NCI-H1436 (cell line): Measurements from ENCODE around the gene CPLX4.
"Not testable (repeated sequence)": the region's sequence is repeated elsewhere in the genome, so short reads cannot be mapped to it uniquely, and the experiment has no call there.

Experiments used
- DNase-seq: peaks from one replicate; lab custom pipeline; 2025; lab: John Stamatoyannopoulos, UW

CPLX4 gene

GRCh38 chr18:59269563-59270119 lies 48.8 kb downstream of the CPLX4 start:
- no peak for DNase-seq

GRCh38 chr18:59268721-59269562 lies 49.5 kb downstream of the CPLX4 start:
- DNase-seq, result no peak

- no peak for DNase-seq
These were observed 50.2 kb downstream of the CPLX4 start for GRCh38 chr18:59268127-59268720.

GRCh38 chr18:59267503-59268126 lies 50.8 kb downstream of the CPLX4 start:
- no peak for DNase-seq

- DNase-seq, result no peak
These were observed 51.5 kb downstream of the CPLX4 start for GRCh38 chr18:59266886-59267502.

- no peak for DNase-seq
These were observed 52.0 kb downstream of the CPLX4 start for GRCh38 chr18:59266459-59266858.

GRCh38 chr18:59265974-59266369 lies 52.5 kb downstream of the CPLX4 start:
- DNase-seq, result no peak

GRCh38 chr18:59265246-59265973 lies 53.0 kb downstream of the CPLX4 start:
- peak; percentile 37 for DNase-seq

- DNase-seq, result no peak
These were observed 53.7 kb downstream of the CPLX4 start for GRCh38 chr18:59264651-59265245.

GRCh38 chr18:59264121-59264571 lies 54.3 kb downstream of the CPLX4 start:
- no peak for DNase-seq

GRCh38 chr18:59263661-59264060 lies 54.8 kb downstream of the CPLX4 start:
- DNase-seq, result no peak

GRCh38 chr18:59262243-59262642 lies 56.2 kb downstream of the CPLX4 start:
- DNase-seq, result not testable (repeated sequence)

- not testable (repeated sequence) for DNase-seq
These were observed 56.6 kb downstream of the CPLX4 start for GRCh38 chr18:59261842-59262241.

- DNase-seq, result not testable (repeated sequence)
These were observed 63.0 kb downstream of the CPLX4 start for GRCh38 chr18:59255491-59255890.

GRCh38 chr18:59249199-59249774 lies 69.2 kb downstream of the CPLX4 start:
- peak; percentile 55 for DNase-seq

GRCh38 chr18:59246796-59247195 lies 71.7 kb downstream of the CPLX4 start:
- no peak for DNase-seq
